HepG2 (cell line): ENCODE data around the gene ITIH3. TPM values are rescaled to one million over a fixed set of nuclear protein-coding genes. Genes with fewer than 3 reads are reported as not detected.

Source experiments
- DPF2 ChIP-seq: sonication (generic); formaldehyde crosslinking; IDR thresholded peaks from 2 replicates; pipeline ENCODE4 v1.4.0; 2020; ENCODE audit warnings: mild to moderate bottlenecking, low read depth, missing genetic modification reagents, borderline replicate concordance
- DR1 ChIP-seq: sonication (generic); formaldehyde crosslinking; IDR thresholded peaks from 2 replicates; pipeline ENCODE4 v1.8.0; 2021; ENCODE audit warnings: mild to moderate bottlenecking, missing genetic modification reagents, inconsistent platforms
- EED ChIP-seq: sonication (generic); formaldehyde crosslinking; IDR thresholded peaks from 2 replicates; pipeline ENCODE4 v1.5.0; 2020; ENCODE audit warnings: mild to moderate bottlenecking, missing genetic modification reagents
- ETV5 ChIP-seq: IDR thresholded peaks from 2 replicates; pipeline ENCODE4 v1.6.1; 2018; ENCODE audit warnings: missing biosample characterization, missing genetic modification reagents, inconsistent platforms, borderline replicate concordance
- FOXO1 ChIP-seq: sonication (generic); formaldehyde crosslinking; IDR thresholded peaks from 2 replicates; pipeline ENCODE4 v1.4.0; 2020; ENCODE audit warnings: missing genetic modification reagents
- GFI1 ChIP-seq: sonication (generic); formaldehyde crosslinking; IDR thresholded peaks from 2 replicates; pipeline ENCODE4 v1.5.0; 2020; ENCODE audit warnings: missing genetic modification reagents, mild to moderate bottlenecking, borderline replicate concordance
- MAZ ChIP-seq, 2 experiments: sonication (generic) in 1 of 2; formaldehyde crosslinking in 1 of 2; IDR thresholded peaks; 2 replicates each; pipeline versions ENCODE4 v1.5.0 to v1.6.1; 2012 to 2020; ENCODE audit warnings: low read depth in 2 of 2, mild to moderate bottlenecking in 2 of 2, borderline replicate concordance in 1 of 2, improper control_type of control experiment in 1 of 2, low read length in 1 of 2, missing genetic modification reagents in 1 of 2, moderate library complexity in 1 of 2
- MED1 ChIP-seq: sonication (generic); formaldehyde crosslinking; IDR thresholded peaks from 2 replicates; pipeline ENCODE4 v1.4.0; 2020; ENCODE audit warnings: missing genetic modification reagents
- NFE2 ChIP-seq: sonication (generic); formaldehyde crosslinking; IDR thresholded peaks from 2 replicates; pipeline ENCODE4 v1.4.0; 2020; ENCODE audit warnings: missing genetic modification reagents
- NRL ChIP-seq: sonication (generic); formaldehyde crosslinking; IDR thresholded peaks from 2 replicates; pipeline ENCODE4 v1.5.0; 2020; ENCODE audit warnings: missing genetic modification reagents, mild to moderate bottlenecking, moderate library complexity, borderline replicate concordance
- POLR2A ChIP-seq, 2 experiments: IDR thresholded peaks; 2 replicates each; pipeline ENCODE4 v1.6.1; 2011; ENCODE audit warnings: low read depth in 2 of 2, low read length in 2 of 2, mild to moderate bottlenecking in 1 of 2, moderate library complexity in 1 of 2; ENCODE audit not compliant: insufficient read depth in 1 of 2
- RFX3 ChIP-seq: IDR thresholded peaks from 2 replicates; pipeline ENCODE4 v1.6.1; 2016; ENCODE audit warnings: missing biosample characterization, missing genetic modification reagents
- SAFB2 ChIP-seq: sonication (generic); formaldehyde crosslinking; IDR thresholded peaks from 2 replicates; pipeline ENCODE4 v1.5.1; 2020; ENCODE audit warnings: missing genetic modification reagents, low read depth, mild to moderate bottlenecking, borderline replicate concordance
- ZFP37 ChIP-seq: sonication (generic); formaldehyde crosslinking; IDR thresholded peaks from 2 replicates; pipeline ENCODE4 v1.4.0; 2020; ENCODE audit warnings: missing genetic modification reagents, borderline replicate concordance
- ZNF180 ChIP-seq: sonication (generic); formaldehyde crosslinking; IDR thresholded peaks from 2 replicates; pipeline ENCODE4 v1.4.0; 2020; ENCODE audit warnings: low read depth, missing genetic modification reagents, borderline replicate concordance
- ZNF207 ChIP-seq: fragments of 450-650 bp; IDR thresholded peaks from 2 replicates; pipeline ENCODE4 v1.6.1; 2016; ENCODE audit warnings: antibody characterized with exemption, borderline replicate concordance
- ZNF235 ChIP-seq: sonication (generic); formaldehyde crosslinking; IDR thresholded peaks from 2 replicates; pipeline ENCODE4 v1.8.1; 2023; ENCODE audit warnings: mild to moderate bottlenecking, missing genetic modification reagents, borderline replicate concordance
- ZNF780A ChIP-seq: sonication (generic); formaldehyde crosslinking; IDR thresholded peaks from 2 replicates; pipeline ENCODE4 v1.8.0; 2022; ENCODE audit warnings: mild to moderate bottlenecking, missing genetic modification reagents, moderate library complexity
- polyA plus RNA-seq, 8 experiments: library from polyadenylated mRNA; depleted of rRNA in 3 of 8; stranded (reverse) in 7 of 8; unstranded in 1 of 8; fragments of >200 nt; fragmentation: Illumina TruSeq in 4 of 8; extraction: Trizol in 4 of 8; gene quantifications; 2 replicates each; pipeline versions ENCODE4 v1.2.1 to v1.2.3, GENCODE V29; 2011 to 2016; ENCODE audit warnings: low read depth in 4 of 8, missing spikeins in 1 of 8, mixed read lengths in 1 of 8; ENCODE audit not compliant: insufficient read depth in 1 of 8
- total RNA-seq, 5 experiments: library from RNA; depleted of rRNA; stranded (reverse); fragments of >200 nt; fragmentation: Illumina TruSeq; extraction: Trizol; gene quantifications; 2 replicates each; pipeline ENCODE4 v1.2.3, GENCODE V29; 2016; ENCODE audit warnings: low read depth in 1 of 5
- TF ChIP-seq, protein P1 (sequence below): sonication (generic); formaldehyde crosslinking; IDR thresholded peaks from 2 replicates; pipeline ENCODE4 v1.4.0; 2020; ENCODE audit warnings: missing genetic modification reagents
- TF ChIP-seq, protein P2 (sequence below): sonication (generic); formaldehyde crosslinking; IDR thresholded peaks from 2 replicates; pipeline ENCODE4 v1.9.0; 2022; ENCODE audit warnings: missing genetic modification reagents, mild to moderate bottlenecking, borderline replicate concordance
- TF ChIP-seq, protein P3 (sequence below): sonication (generic); formaldehyde crosslinking; IDR thresholded peaks from 2 replicates; pipeline ENCODE4 v1.5.0; 2020; ENCODE audit warnings: missing genetic modification reagents
- TF ChIP-seq, protein P4 (sequence below): sonication (generic); formaldehyde crosslinking; IDR thresholded peaks from 2 replicates; pipeline ENCODE4 v1.9.0; 2022; ENCODE audit warnings: low read depth, missing genetic modification reagents

Gene ITIH3
- total and polyA plus RNA-seq, 2 of the 13 experiments (the other 11 are each of a cell fraction or from before 2014, with no cell fraction given), result 105 to 632 TPM

DNA sequence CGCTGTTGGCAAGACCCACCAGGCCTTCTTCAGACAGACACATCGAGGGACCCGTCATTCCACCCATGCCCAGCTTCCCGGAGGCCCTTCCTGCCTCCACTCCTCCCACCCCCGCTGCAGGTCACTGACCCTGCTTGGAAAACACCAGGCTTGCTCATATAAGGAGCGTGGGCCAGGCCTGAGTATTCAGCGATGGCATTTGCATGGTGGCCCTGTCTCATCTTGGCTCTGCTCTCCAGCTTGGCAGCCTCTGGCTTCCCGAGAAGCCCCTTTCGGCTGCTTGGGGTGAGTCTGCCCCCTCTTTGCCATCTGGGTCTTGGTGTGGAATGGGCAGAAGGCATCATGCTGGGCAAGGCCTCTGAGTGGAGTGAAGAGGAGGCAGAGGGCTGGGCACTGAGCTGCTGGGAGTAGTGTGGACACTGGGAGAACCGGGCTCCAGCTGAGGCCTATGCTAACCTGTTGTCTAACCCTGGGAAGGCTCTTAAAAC, at the start of gene ITIH3 (continued):
- TF ChIP-seq, protein P1, sequence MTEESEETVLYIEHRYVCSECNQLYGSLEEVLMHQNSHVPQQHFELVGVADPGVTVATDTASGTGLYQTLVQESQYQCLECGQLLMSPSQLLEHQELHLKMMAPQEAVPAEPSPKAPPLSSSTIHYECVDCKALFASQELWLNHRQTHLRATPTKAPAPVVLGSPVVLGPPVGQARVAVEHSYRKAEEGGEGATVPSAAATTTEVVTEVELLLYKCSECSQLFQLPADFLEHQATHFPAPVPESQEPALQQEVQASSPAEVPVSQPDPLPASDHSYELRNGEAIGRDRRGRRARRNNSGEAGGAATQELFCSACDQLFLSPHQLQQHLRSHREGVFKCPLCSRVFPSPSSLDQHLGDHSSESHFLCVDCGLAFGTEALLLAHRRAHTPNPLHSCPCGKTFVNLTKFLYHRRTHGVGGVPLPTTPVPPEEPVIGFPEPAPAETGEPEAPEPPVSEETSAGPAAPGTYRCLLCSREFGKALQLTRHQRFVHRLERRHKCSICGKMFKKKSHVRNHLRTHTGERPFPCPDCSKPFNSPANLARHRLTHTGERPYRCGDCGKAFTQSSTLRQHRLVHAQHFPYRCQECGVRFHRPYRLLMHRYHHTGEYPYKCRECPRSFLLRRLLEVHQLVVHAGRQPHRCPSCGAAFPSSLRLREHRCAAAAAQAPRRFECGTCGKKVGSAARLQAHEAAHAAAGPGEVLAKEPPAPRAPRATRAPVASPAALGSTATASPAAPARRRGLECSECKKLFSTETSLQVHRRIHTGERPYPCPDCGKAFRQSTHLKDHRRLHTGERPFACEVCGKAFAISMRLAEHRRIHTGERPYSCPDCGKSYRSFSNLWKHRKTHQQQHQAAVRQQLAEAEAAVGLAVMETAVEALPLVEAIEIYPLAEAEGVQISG (CRISPR knock-in tag), result peak; percentile 73
- TF ChIP-seq ZFP37, result no peak
- no peak; the same call in 1 of the 2 replicates for TF ChIP-seq GFI1 (CRISPR knock-in tag)
- TF ChIP-seq ZNF207, result no peak
- TF ChIP-seq SAFB2 (CRISPR knock-in tag), result no peak
- TF ChIP-seq FOXO1, result peak; percentile 85
- peak; percentile 30; the same call in 1 of the 2 replicates for TF ChIP-seq NRL (CRISPR knock-in tag)
- TF ChIP-seq POLR2A (IDR thresholded peaks at IDR 0.05; ENCODE audit: insufficient read depth in 1 of 2, low read depth in 2 of 2, low read length in 2 of 2), result peak in 1 of 2 experiments; percentile 66; a peak in 2 of 4 replicates
- no peak for TF ChIP-seq ZNF235 (CRISPR knock-in tag)
- peak; percentile 67; the same call in 1 of the 2 replicates for TF ChIP-seq MAZ (IDR thresholded peaks at IDR 0.05; ENCODE audit: borderline replicate concordance, low read depth, low read length)
- TF ChIP-seq MAZ (CRISPR knock-in tag; IDR thresholded peaks at IDR 0.05; ENCODE audit: low read depth), result no peak
- TF ChIP-seq, protein P2, sequence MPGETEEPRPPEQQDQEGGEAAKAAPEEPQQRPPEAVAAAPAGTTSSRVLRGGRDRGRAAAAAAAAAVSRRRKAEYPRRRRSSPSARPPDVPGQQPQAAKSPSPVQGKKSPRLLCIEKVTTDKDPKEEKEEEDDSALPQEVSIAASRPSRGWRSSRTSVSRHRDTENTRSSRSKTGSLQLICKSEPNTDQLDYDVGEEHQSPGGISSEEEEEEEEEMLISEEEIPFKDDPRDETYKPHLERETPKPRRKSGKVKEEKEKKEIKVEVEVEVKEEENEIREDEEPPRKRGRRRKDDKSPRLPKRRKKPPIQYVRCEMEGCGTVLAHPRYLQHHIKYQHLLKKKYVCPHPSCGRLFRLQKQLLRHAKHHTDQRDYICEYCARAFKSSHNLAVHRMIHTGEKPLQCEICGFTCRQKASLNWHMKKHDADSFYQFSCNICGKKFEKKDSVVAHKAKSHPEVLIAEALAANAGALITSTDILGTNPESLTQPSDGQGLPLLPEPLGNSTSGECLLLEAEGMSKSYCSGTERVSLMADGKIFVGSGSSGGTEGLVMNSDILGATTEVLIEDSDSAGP (CRISPR knock-in tag), result no peak
- peak; percentile 78 for TF ChIP-seq ETV5
- TF ChIP-seq, protein P3, sequence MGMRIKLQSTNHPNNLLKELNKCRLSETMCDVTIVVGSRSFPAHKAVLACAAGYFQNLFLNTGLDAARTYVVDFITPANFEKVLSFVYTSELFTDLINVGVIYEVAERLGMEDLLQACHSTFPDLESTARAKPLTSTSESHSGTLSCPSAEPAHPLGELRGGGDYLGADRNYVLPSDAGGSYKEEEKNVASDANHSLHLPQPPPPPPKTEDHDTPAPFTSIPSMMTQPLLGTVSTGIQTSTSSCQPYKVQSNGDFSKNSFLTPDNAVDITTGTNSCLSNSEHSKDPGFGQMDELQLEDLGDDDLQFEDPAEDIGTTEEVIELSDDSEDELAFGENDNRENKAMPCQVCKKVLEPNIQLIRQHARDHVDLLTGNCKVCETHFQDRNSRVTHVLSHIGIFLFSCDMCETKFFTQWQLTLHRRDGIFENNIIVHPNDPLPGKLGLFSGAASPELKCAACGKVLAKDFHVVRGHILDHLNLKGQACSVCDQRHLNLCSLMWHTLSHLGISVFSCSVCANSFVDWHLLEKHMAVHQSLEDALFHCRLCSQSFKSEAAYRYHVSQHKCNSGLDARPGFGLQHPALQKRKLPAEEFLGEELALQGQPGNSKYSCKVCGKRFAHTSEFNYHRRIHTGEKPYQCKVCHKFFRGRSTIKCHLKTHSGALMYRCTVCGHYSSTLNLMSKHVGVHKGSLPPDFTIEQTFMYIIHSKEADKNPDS (CRISPR knock-in tag), result no peak
- no peak for TF ChIP-seq ZNF780A (CRISPR knock-in tag)
- no peak for TF ChIP-seq RFX3 (CRISPR knock-in tag)
- peak; percentile 78 for TF ChIP-seq MED1
- TF ChIP-seq NFE2 (CRISPR knock-in tag), result no peak
- no peak for TF ChIP-seq ZNF180 (CRISPR knock-in tag)
- 0 out of 2 replicates have a peak, but pooled peaks have one; percentile 44 for TF ChIP-seq EED (CRISPR knock-in tag)
- peak; percentile 86 for TF ChIP-seq DR1
- no peak for TF ChIP-seq DPF2 (CRISPR knock-in tag)
- TF ChIP-seq, protein P4, sequence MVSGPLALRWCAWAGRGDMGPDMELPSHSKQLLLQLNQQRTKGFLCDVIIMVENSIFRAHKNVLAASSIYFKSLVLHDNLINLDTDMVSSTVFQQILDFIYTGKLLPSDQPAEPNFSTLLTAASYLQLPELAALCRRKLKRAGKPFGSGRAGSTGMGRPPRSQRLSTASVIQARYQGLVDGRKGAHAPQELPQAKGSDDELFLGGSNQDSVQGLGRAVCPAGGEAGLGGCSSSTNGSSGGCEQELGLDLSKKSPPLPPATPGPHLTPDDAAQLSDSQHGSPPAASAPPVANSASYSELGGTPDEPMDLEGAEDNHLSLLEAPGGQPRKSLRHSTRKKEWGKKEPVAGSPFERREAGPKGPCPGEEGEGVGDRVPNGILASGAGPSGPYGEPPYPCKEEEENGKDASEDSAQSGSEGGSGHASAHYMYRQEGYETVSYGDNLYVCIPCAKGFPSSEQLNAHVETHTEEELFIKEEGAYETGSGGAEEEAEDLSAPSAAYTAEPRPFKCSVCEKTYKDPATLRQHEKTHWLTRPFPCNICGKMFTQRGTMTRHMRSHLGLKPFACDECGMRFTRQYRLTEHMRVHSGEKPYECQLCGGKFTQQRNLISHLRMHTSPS (CRISPR knock-in tag), result peak; percentile 62
